Duodenal mucosa (tissue), 2 donors: ENCODE measurements around the gene MSRB2.
"Not testable (repeated sequence)": the region's sequence is repeated elsewhere in the genome, so short reads cannot be mapped to it uniquely, and the experiment has no call there.

Experiments
- H3K27ac ChIP-seq: one replicate; pipeline ENCODE4 v1.7.0; 2013; ENCODE audit warnings: low read depth, low read length
- H3K27me3 ChIP-seq, 2 donors: one replicate each; pipeline ENCODE4 v1.7.0; 2013; ENCODE audit warnings: low read length in 2 of 2, control low read depth in 1 of 2; ENCODE audit not compliant: insufficient read depth in 2 of 2, control insufficient read depth in 1 of 2
- H3K36me3 ChIP-seq, 2 donors: one replicate each; pipeline ENCODE4 v1.7.0; 2013; ENCODE audit warnings: low read length in 2 of 2, control low read depth in 1 of 2; ENCODE audit not compliant: insufficient read depth in 2 of 2, control insufficient read depth in 1 of 2
- H3K4me1 ChIP-seq, 2 donors: one replicate each; pipeline ENCODE4 v1.7.0; 2013; ENCODE audit warnings: low read length in 2 of 2, control low read depth in 1 of 2; ENCODE audit not compliant: insufficient read depth in 2 of 2, control insufficient read depth in 1 of 2
- H3K4me3 ChIP-seq, 2 donors: one replicate each; pipeline ENCODE4 v1.7.0; 2013; ENCODE audit warnings: low read length in 2 of 2, low read depth in 1 of 2
- H3K9ac ChIP-seq, 2 donors: one replicate each; pipeline ENCODE4 v1.7.0; 2013; ENCODE audit warnings: low read length in 2 of 2, low read depth in 1 of 2
- H3K9me3 ChIP-seq, 2 donors: one replicate each; pipeline ENCODE4 v1.7.0; 2013; ENCODE audit warnings: low read length in 2 of 2, control low read depth in 1 of 2; ENCODE audit not compliant: control insufficient read depth in 1 of 2

The MSRB2 gene

DNA sequence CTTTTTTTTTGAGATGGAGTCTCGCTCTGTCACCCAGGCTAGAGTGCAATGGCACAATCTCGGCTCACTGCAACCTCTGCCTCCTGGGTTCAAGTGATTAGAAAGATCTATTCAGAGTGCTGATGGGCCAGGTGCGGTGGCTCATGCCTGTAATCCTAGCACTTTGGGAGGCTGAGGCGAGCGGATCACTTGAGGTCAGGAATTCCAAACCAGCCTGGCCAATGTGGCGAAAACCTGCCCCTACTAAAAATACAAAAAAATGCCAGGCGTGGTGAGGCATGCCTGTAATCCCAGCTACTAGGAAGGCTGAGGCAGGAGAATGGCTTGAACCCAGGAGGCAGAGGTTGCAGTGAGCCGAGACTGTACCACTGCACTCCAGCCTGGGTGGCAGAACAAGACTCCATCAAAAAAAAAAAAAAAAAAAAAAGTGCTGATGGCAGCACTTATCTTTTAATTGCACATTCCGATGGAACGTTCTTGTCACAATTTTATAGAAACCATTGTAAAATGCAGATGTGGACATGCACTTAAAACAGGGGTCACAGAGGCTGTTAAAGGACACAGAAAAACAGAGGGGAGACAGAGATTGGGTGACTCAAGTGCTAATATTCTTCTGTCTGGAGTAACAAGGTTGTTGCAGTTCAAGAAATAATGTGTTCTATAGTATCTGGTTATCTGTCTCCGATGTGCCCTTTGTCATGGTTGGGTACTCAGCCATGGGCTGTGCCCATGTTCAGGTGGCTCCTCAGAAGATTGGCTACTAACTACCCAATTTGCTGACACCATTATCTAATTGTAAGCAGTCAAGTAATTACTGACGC is 25.1 kb upstream of the MSRB2 start:
- not testable (repeated sequence) for H3K9me3 ChIP-seq, H3K36me3 ChIP-seq, H3K27ac ChIP-seq, H3K27me3 ChIP-seq, H3K4me3 ChIP-seq, H3K9ac ChIP-seq
- peaks cover 5 to 11% of the 10 kb centered on the region in 2 donors for H3K4me1 ChIP-seq

DNA sequence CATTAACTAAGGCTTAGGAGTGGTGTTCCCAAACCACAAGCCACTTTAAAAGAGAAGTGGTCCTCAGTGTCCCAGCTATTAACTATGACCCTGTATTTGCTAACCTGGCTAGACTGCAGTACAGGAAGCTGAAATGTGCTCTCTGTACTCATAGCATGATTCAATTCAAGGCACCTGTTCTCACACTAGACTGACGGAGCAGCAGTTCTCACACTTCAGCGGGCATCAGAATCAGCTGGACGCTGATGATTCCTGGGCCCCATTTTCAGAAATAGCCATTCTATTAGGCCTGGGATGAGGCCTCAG is 24.5 kb upstream of the MSRB2 start:
- H3K9ac ChIP-seq, result no peak overlapping the region
- H3K36me3 ChIP-seq, result no peaks in the 10 kb centered on the region
- H3K4me1 ChIP-seq, result peaks cover 0 to 6% of the 10 kb centered on the region in 2 donors
- H3K27ac ChIP-seq, result no peak overlapping the region
- no peak overlapping the region for H3K4me3 ChIP-seq
- no peaks in the 10 kb centered on the region for H3K9me3 ChIP-seq
- H3K27me3 ChIP-seq, result no peaks in the 10 kb centered on the region

DNA sequence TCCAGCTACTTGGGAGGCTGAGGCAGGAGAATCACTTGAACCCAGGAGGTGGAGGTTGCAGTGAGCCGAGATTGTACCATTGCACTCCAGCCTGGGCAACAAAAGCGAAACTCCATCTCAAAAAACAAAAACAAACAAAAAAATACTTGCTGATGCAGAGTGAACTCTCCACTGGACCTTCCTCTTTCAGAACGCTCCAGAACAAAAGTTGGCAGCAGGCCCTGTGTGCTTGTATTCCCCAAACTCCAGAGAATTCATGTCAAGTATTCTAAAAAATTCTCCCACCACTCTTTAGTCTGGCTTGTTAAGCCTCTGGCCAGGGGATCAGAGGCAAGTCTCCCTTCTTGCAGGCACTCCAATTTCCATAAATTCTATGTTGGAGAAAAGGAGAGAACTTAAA is 22.8 kb upstream of the MSRB2 start:
- not testable (repeated sequence) for H3K9ac ChIP-seq, H3K4me1 ChIP-seq, H3K9me3 ChIP-seq, H3K4me3 ChIP-seq, H3K27ac ChIP-seq, H3K27me3 ChIP-seq, H3K36me3 ChIP-seq

GRCh38 chr10:23073527-23073926 is 21.9 kb upstream of the MSRB2 start:
- no peaks in the 10 kb centered on the region for H3K27me3 ChIP-seq
- no peak overlapping the region for H3K27ac ChIP-seq
- no peaks in the 10 kb centered on the region for H3K9me3 ChIP-seq
- peaks cover 0 to 3% of the 10 kb centered on the region in 2 donors for H3K4me1 ChIP-seq
- H3K4me3 ChIP-seq, result no peak overlapping the region
- no peaks in the 10 kb centered on the region for H3K36me3 ChIP-seq
- no peak overlapping the region for H3K9ac ChIP-seq

GRCh38 chr10:23075672-23076071 is 19.7 kb upstream of the MSRB2 start:
- Histone ChIP-seq H3K4me1 (peaks cover 0 to 3% of the 10 kb centered on the region in 2 donors), H3K4me3 (no peak overlapping the region), H3K27me3 (peaks cover 0 to 7% of the 10 kb centered on the region in 2 donors)

GRCh38 chr10:23078114-23078513 is 17.3 kb upstream of the MSRB2 start:
- Histone ChIP-seq H3K27me3 (peaks cover 0 to 7% of the 10 kb centered on the region in 2 donors), H3K4me1 (no peaks in the 10 kb centered on the region), H3K36me3 (no peaks in the 10 kb centered on the region), H3K9ac (no peak overlapping the region), H3K9me3 (no peaks in the 10 kb centered on the region), H3K4me3 (no peak overlapping the region), H3K27ac (no peak overlapping the region)

More at GRCh38 chr10:23075672-23076071, 19.7 kb upstream of the MSRB2 start:
- H3K9me3 ChIP-seq, result no peaks in the 10 kb centered on the region
- H3K9ac ChIP-seq, result no peak overlapping the region
- no peak overlapping the region for H3K27ac ChIP-seq
- H3K36me3 ChIP-seq, result no peaks in the 10 kb centered on the region

GRCh38 chr10:23079700-23080099 is 15.7 kb upstream of the MSRB2 start:
- H3K9ac ChIP-seq, result no peak overlapping the region
- H3K4me3 ChIP-seq, result no peak overlapping the region
- peaks cover 0 to 7% of the 10 kb centered on the region in 2 donors for H3K27me3 ChIP-seq
- H3K27ac ChIP-seq, result no peak overlapping the region
- H3K36me3 ChIP-seq, result no peaks in the 10 kb centered on the region
- H3K4me1 ChIP-seq, result no peaks in the 10 kb centered on the region
- H3K9me3 ChIP-seq, result no peaks in the 10 kb centered on the region

GRCh38 chr10:23080262-23080661 is 15.1 kb upstream of the MSRB2 start:
- Histone ChIP-seq H3K4me1 (no peaks in the 10 kb centered on the region), H3K27ac (no peak overlapping the region), H3K4me3 (no peak overlapping the region), H3K9ac (no peak overlapping the region), H3K36me3 (no peaks in the 10 kb centered on the region), H3K9me3 (no peaks in the 10 kb centered on the region), H3K27me3 (peaks cover 0 to 7% of the 10 kb centered on the region in 2 donors)

- no peak overlapping the region for H3K27ac ChIP-seq
- H3K36me3 ChIP-seq, result no peaks in the 10 kb centered on the region
- H3K27me3 ChIP-seq, result peaks cover 0 to 7% of the 10 kb centered on the region in 2 donors
- H3K4me3 ChIP-seq, result no peak overlapping the region
- no peaks in the 10 kb centered on the region for H3K9me3 ChIP-seq
- H3K9ac ChIP-seq, result no peak overlapping the region
- no peaks in the 10 kb centered on the region for H3K4me1 ChIP-seq
Measured at GRCh38 chr10:23081221-23081750, 14.1 kb upstream of the MSRB2 start.

DNA sequence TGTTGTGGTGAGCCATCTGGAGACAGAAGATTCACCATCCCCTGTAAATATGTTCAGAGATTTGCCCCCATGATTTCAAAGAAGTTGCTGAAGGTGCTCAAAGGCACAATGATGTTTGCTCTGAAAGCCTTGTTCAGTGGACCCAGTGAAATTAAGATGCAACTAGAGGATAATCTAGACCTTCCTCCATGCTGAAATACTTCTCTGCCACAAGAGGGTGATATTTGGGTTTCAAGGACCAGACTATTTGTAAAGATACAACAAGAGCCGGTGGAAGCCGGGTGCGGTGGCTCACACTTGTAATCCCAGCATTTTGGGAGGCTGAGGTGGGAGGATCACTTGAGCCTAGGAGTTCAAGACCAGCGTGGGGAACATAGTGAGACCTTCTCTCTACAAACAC is 13.5 kb upstream of the MSRB2 start:
- peaks cover 0 to 7% of the 10 kb centered on the region in 2 donors for H3K27me3 ChIP-seq
- no peaks in the 10 kb centered on the region for H3K36me3 ChIP-seq
- no peak overlapping the region for H3K4me3 ChIP-seq
- no peaks in the 10 kb centered on the region for H3K4me1 ChIP-seq
- no peak overlapping the region for H3K9ac ChIP-seq
- no peaks in the 10 kb centered on the region for H3K9me3 ChIP-seq
- no peak overlapping the region for H3K27ac ChIP-seq
